Anterior cingulate cortex (tissue), 58 donors: ENCODE results near the gene MRPL10.
A peak's percentile ranks its signal among the peaks of the same experiment; 100 is the strongest.

Source experiments
- DNase-seq, 58 donors: peaks; one replicate each; lab custom pipeline; 2025; lab: John Stamatoyannopoulos, UW

Gene MRPL10

GRCh38 chr17:47818002-47818695 is 13.2 kb downstream of the MRPL10 start:
- DNase-seq, result no peak

DNA sequence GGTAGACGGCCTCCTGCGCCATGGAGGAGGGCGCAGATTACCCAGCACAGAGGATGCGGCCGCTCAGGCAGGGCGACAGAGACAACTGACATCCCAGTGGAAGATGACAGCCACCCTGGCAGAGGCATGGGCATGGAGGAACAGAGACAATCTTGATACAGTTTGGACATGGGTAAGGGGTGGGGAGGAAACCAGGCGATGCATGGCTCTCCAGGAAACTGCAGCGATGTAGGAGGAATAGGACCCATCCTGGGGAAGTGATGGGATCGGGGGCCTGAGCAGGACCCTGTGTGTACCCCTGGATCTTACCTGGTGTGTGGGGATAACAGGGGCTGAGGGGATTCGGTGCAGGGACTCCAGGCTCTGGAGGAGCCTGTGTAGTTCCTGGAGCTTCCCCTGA is 14.4 kb downstream of the MRPL10 start:
- DNase-seq, result no peak

- no peak for DNase-seq
Measured at GRCh38 chr17:47816111-47816735, 15.1 kb downstream of the MRPL10 start.

DNA sequence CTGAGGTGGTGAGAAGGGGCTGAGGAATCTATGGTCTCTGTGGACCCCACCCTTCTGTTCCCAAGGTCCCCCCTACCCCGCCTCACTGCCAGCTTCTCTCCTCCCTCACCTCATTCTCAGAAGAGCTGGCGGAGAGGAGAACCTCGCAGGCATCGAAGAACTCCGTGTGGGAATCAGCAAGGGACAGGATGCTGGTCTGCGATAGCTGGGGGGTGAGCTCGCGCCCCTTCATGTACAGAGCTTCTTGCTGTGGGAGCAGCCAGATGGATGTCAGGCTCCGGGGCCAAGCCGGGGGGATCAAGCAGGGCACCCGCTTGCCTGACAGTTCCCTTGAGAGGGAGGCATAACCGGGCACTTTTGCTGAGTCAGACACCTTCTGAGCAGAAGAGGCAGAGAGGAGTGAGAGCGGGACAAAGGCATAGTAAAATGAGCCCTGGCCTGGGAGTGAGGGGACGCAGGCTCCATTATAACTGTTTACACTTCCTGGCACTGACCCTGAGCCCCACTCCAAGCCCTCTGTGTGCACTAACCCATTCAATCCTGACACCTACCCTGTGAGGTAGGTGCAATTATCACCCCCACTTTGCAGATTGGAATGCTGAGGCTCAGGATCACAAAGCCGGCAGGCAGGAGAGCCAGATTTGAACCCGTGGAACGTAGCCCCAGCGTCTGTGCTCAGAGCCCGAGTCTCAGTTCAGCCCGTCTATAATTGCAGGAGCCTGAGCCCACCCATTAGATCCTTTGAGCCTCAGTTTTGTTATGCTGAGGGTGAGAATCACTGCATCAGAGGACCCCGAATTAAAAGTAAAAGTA is 16.0 kb downstream of the MRPL10 start:
- no peak for DNase-seq

GRCh38 chr17:47813512-47814031 is 17.8 kb downstream of the MRPL10 start:
- DNase-seq, result no peak

- DNase-seq, result no peak
Measured at GRCh38 chr17:47813077-47813476, 18.3 kb downstream of the MRPL10 start.

DNA sequence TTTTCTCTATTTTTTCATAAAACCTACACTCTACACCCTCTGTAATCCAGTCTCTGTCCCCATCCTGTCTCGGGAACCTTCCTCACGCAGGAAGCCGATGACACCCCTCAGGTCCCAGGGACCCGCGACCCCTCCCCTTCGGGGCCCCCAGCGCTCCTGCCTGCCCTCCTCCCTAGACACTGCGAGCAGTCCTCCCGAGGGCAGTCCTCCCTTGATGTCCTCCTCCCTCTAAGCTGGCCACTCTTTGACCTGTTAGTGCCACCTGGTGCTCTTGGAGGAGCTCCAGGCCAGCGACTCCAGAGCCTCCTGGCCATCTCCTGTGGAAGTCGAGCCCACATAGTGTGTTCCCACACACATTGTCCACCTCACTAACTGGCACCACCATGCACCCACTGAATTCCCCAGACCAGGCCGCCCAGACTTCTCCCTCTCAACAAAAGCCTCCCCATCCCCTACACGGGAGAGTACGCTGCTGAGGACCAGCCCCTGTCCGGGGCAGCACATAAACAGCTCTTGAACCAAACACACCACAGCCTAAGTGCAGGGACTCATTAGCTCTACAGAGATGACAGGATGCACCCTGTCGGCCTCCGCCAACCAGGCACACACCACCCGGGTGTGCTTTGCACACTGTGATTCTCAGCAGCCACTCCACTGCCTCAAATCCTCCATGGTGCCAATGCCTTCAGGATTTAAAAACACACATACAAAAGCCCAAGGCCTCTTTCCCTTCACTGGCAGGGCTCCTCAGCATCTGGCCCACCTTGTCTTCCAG is 19.0 kb downstream of the MRPL10 start:
- no peak for DNase-seq

GRCh38 chr17:47811709-47812108 is 19.6 kb downstream of the MRPL10 start:
- no peak for DNase-seq

DNA sequence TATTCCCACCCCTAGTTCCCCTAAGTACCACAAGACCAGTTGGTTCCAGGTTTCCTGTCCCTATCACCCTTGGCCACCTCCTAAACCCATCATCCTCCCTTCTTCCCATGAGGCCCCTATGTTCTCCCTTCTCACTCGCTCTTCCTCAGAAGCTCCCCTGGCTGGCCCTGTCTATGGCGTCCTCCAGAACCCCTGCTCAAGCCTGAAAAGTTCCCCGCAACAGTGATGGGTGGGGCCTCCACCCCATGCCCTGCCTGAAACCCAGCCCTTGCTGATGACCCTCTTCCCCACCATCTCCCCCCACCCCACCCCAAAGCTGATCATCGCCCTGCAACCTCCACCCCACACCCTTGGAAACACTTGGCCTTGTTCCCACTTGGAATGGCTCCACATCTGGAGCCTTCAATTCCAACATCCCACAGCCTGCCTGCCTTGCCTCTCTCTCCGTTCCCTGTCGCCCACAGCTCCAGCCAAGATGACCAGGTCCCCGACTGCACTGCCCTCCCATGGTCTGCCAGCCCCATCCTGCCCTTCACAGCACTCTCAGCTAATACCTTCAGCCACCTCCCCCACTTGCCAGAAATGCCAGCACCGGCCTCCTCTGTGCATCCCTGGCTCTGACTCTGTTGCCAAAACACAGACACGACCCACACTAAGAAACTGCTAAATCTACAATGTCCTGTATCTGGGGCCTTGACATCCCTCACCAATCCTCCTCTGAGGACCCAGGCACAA is 20.3 kb downstream of the MRPL10 start:
- DNase-seq, result no peak

- no peak for DNase-seq
Measured at GRCh38 chr17:47810200-47810821, 21.0 kb downstream of the MRPL10 start.

GRCh38 chr17:47808830-47809480 is 22.4 kb downstream of the MRPL10 start:
- DNase-seq, result no peak

- no peak for DNase-seq
Measured at GRCh38 chr17:47808036-47808829, 23.1 kb downstream of the MRPL10 start.

GRCh38 chr17:47807421-47807820 is 23.9 kb downstream of the MRPL10 start:
- DNase-seq, result no peak

DNA sequence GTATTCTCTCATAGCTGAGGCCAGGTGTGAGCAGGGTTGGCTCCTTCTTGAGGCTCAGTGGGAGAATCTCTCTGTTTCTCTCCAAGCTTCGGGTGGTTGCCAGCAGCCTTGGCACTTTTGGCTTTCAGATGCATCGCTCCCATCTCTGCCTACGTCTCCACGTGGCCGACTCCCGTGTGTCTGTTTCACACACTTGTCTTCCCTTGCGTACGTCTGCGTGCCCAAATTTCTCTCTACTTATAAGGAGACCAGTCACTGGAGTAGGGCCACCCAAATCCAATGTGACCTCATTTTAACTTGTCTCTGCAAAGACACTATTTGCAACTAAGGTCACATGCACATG is 24.5 kb downstream of the MRPL10 start:
- peak in 20 of 58 donors; percentile 3 to 64 (median 14) for DNase-seq

GRCh38 chr17:47806026-47806912 is 25.1 kb downstream of the MRPL10 start:
- no peak for DNase-seq

DNA sequence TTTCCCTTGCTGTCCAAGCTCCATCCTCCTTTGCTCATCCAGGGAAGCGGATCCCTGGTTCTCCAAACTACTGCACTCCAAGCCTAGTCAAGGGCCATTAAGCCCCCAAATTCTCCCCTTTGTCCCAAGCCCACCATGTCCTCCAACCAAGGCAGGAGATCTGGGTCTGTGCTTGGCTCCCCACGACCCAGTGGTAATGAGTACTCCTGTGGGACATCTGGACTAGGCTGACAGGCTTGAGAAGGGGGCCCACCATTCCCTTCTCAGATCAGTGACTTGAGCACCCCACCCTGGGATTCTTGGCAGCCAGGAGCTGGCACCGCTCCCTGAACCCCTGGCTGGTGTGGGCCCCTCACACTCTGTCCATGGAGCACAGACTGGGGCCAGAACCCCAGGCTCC is 26.9 kb downstream of the MRPL10 start:
- DNase-seq, result no peak

DNA sequence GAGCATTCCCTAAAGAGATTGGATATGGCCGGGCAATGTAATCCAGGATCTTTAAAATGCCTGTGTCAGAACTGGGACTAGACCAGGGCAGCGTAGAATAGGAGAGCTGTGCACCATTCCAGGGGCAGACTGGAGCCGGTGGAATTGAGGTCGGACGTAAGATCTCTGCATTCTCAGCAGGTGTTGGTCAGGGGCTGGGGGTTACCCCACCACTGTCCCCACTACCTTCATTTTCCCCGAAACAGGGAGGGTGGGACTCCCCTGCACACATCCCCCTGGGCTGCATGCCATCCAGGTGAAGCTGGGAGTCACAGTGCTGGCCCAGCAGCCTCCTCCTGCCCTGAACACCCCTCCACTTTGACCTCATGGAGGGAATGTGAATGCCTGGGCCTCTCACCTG is 27.6 kb downstream of the MRPL10 start:
- DNase-seq, result no peak
